Panc1 (cell line): ENCODE data around the gene CACNA1B.

Experiments
- POLR2AphosphoS5 ChIP-seq: IDR thresholded peaks from 2 replicates; pipeline ENCODE4 v1.6.1; 2012; ENCODE audit warnings: mild to moderate bottlenecking, low read depth, low read length, moderate library complexity
- REST ChIP-seq, 2 experiments: IDR thresholded peaks; 2 replicates each; pipeline ENCODE4 v1.6.1; 2011 to 2012; ENCODE audit warnings: low read depth in 2 of 2, control low read depth in 1 of 2, low read length in 1 of 2, mild to moderate bottlenecking in 1 of 2, moderate library complexity in 1 of 2; ENCODE audit not compliant: insufficient read depth in 1 of 2
- SIN3A ChIP-seq: IDR thresholded peaks from 2 replicates; pipeline ENCODE4 v1.6.1; 2012; ENCODE audit warnings: low read depth, mild to moderate bottlenecking, low read length, moderate library complexity, borderline replicate concordance; ENCODE audit not compliant: insufficient read depth
- TCF7L2 ChIP-seq: IDR thresholded peaks from 2 replicates; pipeline ENCODE4 v1.6.1; 2011; ENCODE audit warnings: mild to moderate bottlenecking, low read depth, low read length, inconsistent platforms
- TF ChIP-seq, protein P1 (sequence below): fragments of 450-650 bp; IDR thresholded peaks from 2 replicates; pipeline ENCODE4 v1.5.1; 2017; ENCODE audit warnings: mild to moderate bottlenecking

DNA sequence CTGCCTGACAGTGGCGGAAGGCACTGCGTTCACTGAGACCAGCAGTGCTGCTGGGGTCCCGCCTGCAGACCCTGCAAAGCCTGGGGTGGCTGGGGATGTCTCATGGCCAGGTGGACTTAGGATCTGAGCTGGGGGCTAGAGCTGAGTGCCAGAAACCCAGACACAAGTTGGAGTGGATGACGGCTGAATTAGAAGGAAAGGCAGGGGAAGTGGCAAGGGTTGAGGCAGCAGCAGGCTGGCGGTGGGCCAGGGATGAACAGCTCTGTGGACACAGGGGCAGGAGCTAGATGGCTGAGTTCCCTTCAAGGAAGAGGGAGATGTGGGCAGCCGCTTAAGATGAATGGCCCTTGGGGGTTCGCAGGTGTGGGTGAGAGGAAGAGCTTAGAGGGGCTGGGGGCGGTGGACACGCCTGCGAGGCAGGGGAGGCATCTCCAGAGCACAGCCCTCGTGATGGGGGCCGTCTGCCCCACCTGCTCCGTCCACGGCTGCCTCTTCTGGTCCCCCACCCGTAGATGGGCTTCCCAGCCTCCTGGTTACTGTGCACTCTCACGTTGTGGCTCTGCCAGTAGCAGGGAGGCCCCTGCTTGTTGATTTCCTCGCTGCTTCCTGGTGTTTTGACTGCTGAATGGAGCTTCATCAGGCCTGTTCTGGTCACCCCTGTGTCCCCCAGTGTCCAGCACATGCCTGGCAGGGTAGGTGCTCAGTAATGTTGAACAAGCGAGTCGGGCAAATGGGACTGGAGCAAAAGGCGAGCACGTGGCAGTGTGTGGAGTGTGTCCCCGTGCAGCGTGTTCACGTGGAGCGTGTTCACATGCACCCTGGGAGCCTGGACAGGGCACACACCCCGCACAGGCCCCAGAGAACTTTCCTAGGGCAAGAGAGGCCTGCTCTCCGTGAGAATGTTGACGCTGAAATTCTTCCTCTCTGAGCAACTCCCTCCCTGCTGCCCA is 168.2 kb downstream of the CACNA1B start:
- TF ChIP-seq, protein P1, sequence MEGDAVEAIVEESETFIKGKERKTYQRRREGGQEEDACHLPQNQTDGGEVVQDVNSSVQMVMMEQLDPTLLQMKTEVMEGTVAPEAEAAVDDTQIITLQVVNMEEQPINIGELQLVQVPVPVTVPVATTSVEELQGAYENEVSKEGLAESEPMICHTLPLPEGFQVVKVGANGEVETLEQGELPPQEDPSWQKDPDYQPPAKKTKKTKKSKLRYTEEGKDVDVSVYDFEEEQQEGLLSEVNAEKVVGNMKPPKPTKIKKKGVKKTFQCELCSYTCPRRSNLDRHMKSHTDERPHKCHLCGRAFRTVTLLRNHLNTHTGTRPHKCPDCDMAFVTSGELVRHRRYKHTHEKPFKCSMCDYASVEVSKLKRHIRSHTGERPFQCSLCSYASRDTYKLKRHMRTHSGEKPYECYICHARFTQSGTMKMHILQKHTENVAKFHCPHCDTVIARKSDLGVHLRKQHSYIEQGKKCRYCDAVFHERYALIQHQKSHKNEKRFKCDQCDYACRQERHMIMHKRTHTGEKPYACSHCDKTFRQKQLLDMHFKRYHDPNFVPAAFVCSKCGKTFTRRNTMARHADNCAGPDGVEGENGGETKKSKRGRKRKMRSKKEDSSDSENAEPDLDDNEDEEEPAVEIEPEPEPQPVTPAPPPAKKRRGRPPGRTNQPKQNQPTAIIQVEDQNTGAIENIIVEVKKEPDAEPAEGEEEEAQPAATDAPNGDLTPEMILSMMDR = no peak
- TF ChIP-seq POLR2AphosphoS5 (no peak), SIN3A (no peak), TCF7L2 (no peak), REST (IDR thresholded peaks at IDR 0.05; ENCODE audit: insufficient read depth in 1 of 2, low read depth in 2 of 2, low read length in 1 of 2) (no peak)
